Esophagus muscularis mucosa (tissue), 4 donors: ENCODE results near the gene TMEM135. TPM values are rescaled to one million over a fixed set of nuclear protein-coding genes. Genes with fewer than 3 reads are reported as not detected.
A peak's percentile ranks its signal among the peaks of the same experiment; 100 is the strongest.

Experiments
- DNase-seq: peaks from one replicate; pipeline ENCODE4 v3.0.0-alpha.2; 2017; ENCODE audit errors: extremely low spot score
- H3K27ac ChIP-seq, 4 donors: fragments of 200-600 bp; sonication (generic); replicated peaks in 1 of 4; 1 replicate in 3 of 4; 2 replicates in 1 of 4; pipeline ENCODE4 v1.5.1; 2016 to 2019; ENCODE audit warnings: mild to moderate bottlenecking in 1 of 4
- H3K27me3 ChIP-seq, 4 donors: fragments of 200-600 bp; sonication (generic); one replicate each; pipeline versions ENCODE4 v1.5.1 to v1.6.0; 2016 to 2019
- H3K36me3 ChIP-seq, 4 donors: fragments of 200-600 bp; sonication (generic); one replicate each; pipeline ENCODE4 v1.5.1; 2016 to 2019
- H3K4me1 ChIP-seq, 4 donors: fragments of 200-600 bp; sonication (generic); one replicate each; pipeline ENCODE4 v1.5.1; 2016 to 2019
- H3K4me3 ChIP-seq, 4 donors: fragments of 200-600 bp; sonication (generic); 1 replicate in 2 of 4; 2 replicates in 2 of 4; pipeline ENCODE4 v1.5.1; 2016 to 2019; ENCODE audit warnings: mild to moderate bottlenecking in 4 of 4, moderate library complexity in 1 of 4
- H3K9me3 ChIP-seq, 4 donors: fragments of 200-600 bp; sonication (generic); 1 replicate in 3 of 4; 2 replicates in 1 of 4; pipeline ENCODE4 v1.5.1; 2016 to 2019
- EP300 ChIP-seq: sonication (generic); formaldehyde crosslinking; IDR thresholded peaks from one replicate; pipeline ENCODE4 v1.6.1; 2017; ENCODE audit warnings: antibody characterized with exemption
- POLR2A ChIP-seq: fragments of 450-650 bp; IDR thresholded peaks from one replicate; pipeline ENCODE4 v1.6.1; 2017; ENCODE audit warnings: antibody characterized with exemption, moderate library complexity, mild to moderate bottlenecking, low read depth
- POLR2AphosphoS5 ChIP-seq, 2 donors: sonication (generic); formaldehyde crosslinking; IDR thresholded peaks; one replicate each; pipeline ENCODE4 v1.6.1; 2017; ENCODE audit warnings: antibody characterized with exemption in 2 of 2
- WGBS: methylation state at CpG from one replicate; pipeline ENCODE4 v1.1.5; 2018; 5-methylcytosine and 5-hydroxymethylcytosine counted together
- intact Hi-C: fragments of 100-400 bp; cut with DNase I; formaldehyde crosslinking; loops from one replicate; pipeline ENCODE4 v1.15.1; 2023
- total RNA-seq, 4 donors: library from RNA; depleted of rRNA; stranded (reverse); fragments of >200 nt; gene quantifications; one replicate each; pipeline versions ENCODE4 v1.1.0 to v1.2.1, GENCODE V29; 2016
- TF ChIP-seq, protein P1 (sequence below), 3 experiments: fragments of 200-600 bp in 2 of 3; fragments of 450-650 bp in 1 of 3; sonication (generic) in 2 of 3; IDR thresholded peaks; one replicate each; pipeline ENCODE4 v1.5.1; 2017 to 2019; ENCODE audit warnings: antibody characterized with exemption in 3 of 3, mild to moderate bottlenecking in 2 of 3, moderate library complexity in 1 of 3

The TMEM135 gene
- total RNA-seq, 4 donors from 2014 or later = 11.6 to 19.5 (median 14.9) TPM

DNA sequence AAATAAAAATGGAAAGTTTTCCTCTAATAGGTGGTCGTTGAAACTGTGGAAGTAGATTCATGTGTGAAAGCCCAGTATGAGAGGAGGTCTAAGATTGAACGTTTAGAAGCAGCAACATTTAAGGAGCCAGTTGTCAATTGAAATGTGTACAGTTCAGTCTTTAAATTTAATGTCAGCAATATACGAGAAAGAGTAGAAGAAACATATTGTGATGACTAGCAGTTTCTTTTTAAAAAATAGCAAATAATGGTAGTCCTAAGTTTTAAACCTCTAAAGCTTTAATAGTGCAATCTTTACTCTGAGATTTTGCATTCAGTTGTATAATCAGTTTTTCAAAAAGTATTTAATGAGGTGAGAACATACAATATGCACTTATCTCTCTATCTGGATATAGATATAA, 44.9 kb downstream of the TMEM135 start:
- Histone ChIP-seq H3K27ac (no peak overlapping the region), H3K36me3 (peaks cover 0 to 3% (median under 1%) of the 10 kb centered on the region in 4 donors), H3K27me3 (no peaks in the 10 kb centered on the region), H3K4me3 (no peak overlapping the region), H3K4me1 (no peaks in the 10 kb centered on the region), H3K9me3 (no peaks in the 10 kb centered on the region)
- no peak for DNase-seq
- WGBS = 62% methylated on average over 3 of the region's 3 CpGs
- TF ChIP-seq EP300 (no peak), POLR2AphosphoS5 (IDR thresholded peaks at IDR 0.05) (no peak), POLR2A (no peak)
- TF ChIP-seq, protein P1, sequence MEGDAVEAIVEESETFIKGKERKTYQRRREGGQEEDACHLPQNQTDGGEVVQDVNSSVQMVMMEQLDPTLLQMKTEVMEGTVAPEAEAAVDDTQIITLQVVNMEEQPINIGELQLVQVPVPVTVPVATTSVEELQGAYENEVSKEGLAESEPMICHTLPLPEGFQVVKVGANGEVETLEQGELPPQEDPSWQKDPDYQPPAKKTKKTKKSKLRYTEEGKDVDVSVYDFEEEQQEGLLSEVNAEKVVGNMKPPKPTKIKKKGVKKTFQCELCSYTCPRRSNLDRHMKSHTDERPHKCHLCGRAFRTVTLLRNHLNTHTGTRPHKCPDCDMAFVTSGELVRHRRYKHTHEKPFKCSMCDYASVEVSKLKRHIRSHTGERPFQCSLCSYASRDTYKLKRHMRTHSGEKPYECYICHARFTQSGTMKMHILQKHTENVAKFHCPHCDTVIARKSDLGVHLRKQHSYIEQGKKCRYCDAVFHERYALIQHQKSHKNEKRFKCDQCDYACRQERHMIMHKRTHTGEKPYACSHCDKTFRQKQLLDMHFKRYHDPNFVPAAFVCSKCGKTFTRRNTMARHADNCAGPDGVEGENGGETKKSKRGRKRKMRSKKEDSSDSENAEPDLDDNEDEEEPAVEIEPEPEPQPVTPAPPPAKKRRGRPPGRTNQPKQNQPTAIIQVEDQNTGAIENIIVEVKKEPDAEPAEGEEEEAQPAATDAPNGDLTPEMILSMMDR (IDR thresholded peaks at IDR 0.05) = no peak
- intact Hi-C loops = no loop called here

DNA sequence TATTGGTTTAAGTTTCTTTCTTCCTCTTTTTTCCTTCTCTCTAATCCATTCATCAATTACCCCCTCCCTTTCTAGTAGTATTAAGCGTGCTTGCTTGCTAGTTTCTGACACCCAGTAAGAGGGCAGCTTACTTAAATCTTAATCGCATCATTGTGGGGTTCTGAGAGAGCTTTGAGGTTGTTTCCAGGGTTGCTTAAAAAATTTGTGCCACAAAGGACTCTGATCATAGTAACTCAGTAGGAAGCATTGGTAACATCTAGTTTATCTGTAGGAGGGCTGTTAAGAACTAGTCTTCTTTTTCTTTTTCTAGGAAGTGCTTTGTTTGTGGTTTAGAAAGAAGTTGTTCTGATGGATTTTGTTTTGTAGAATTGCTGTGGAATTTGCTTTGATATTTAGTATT, 45.3 kb downstream of the TMEM135 start:
- WGBS = 85% methylated on average over 2 of the region's 2 CpGs

DNA sequence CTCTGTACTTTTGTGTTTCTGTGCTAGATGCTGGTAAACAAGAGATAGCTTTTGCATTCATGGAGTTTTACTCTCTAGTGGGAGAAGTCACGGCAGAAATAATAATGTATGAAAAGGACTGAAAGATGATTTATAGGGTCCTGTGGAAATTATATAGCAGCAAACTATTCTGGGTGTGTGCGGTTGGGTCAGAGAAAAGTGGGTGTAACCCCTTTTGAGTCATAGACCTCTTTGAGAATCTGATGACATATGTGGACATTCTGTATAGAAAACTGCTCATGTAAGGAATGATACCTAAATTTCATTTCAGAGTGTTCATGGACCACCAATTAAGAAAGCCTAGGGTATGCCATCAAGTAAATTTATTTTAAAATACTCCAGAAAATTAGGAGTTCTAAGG, 54.4 kb downstream of the TMEM135 start:
- TF ChIP-seq POLR2A (no peak), EP300 (no peak), POLR2AphosphoS5 (IDR thresholded peaks at IDR 0.05) (no peak)
- TF ChIP-seq, protein P1 (IDR thresholded peaks at IDR 0.05) = no peak
- Histone ChIP-seq H3K36me3 (peaks cover 0 to 24% (median 13%) of the 10 kb centered on the region in 4 donors), H3K9me3 (peaks cover 0 to 15% (median 12%) of the 10 kb centered on the region in 4 donors), H3K4me3 (no peak overlapping the region), H3K4me1 (no peaks in the 10 kb centered on the region), H3K27ac (no peak overlapping the region), H3K27me3 (no peaks in the 10 kb centered on the region)
- 97% methylated on average over 2 of the region's 2 CpGs for WGBS
- no peak for DNase-seq
- intact Hi-C loops = no loop called here

More for the DNA sequence above, 45.3 kb downstream of the TMEM135 start:
- intact Hi-C loops = no loop called here
- Histone ChIP-seq H3K4me1 (no peaks in the 10 kb centered on the region), H3K4me3 (no peak overlapping the region), H3K27me3 (no peaks in the 10 kb centered on the region), H3K36me3 (peaks cover 0 to 1% (median 0%) of the 10 kb centered on the region in 4 donors), H3K27ac (no peak overlapping the region), H3K9me3 (no peaks in the 10 kb centered on the region)
- TF ChIP-seq EP300 (no peak), POLR2AphosphoS5 (IDR thresholded peaks at IDR 0.05) (no peak), POLR2A (no peak)
- TF ChIP-seq, protein P1 (IDR thresholded peaks at IDR 0.05) = no peak
- no peak for DNase-seq

DNA sequence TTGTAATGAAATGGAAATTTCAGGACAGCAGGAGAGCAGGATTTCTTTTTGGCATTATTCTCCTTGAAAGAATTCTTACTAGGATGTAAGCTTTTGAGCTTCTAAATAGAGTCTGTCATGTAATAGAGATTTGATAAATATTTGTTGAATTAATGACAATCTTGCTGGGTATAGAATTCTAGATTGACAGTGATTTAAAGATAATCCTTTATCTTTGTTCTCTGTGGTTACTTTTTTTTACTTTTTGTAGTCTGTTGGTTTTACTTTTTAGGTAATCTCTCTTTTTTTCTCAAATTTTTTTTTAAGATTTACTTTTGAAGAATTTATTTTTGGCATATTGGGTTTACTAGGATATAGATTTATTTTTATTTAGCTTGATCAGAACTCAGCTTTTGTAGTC, 54.8 kb downstream of the TMEM135 start:
- TF ChIP-seq POLR2A = no peak
- TF ChIP-seq, protein P1 (IDR thresholded peaks at IDR 0.05) = no peak
- no peak for TF ChIP-seq POLR2AphosphoS5 (IDR thresholded peaks at IDR 0.05)
- TF ChIP-seq EP300 = no peak
- no peak for DNase-seq
- H3K4me3 ChIP-seq = no peak overlapping the region
- peaks cover 0 to 25% (median 13%) of the 10 kb centered on the region in 4 donors for H3K36me3 ChIP-seq
- no peaks in the 10 kb centered on the region for H3K27me3 ChIP-seq
- no peak overlapping the region for H3K27ac ChIP-seq
- peaks cover 0 to 15% (median 12%) of the 10 kb centered on the region in 4 donors for H3K9me3 ChIP-seq
- no peaks in the 10 kb centered on the region for H3K4me1 ChIP-seq
- intact Hi-C loops = no loop called here

- TF ChIP-seq POLR2A (no peak), POLR2AphosphoS5 (IDR thresholded peaks at IDR 0.05) (no peak), EP300 (no peak)
- TF ChIP-seq, protein P1 (IDR thresholded peaks at IDR 0.05) = peak; percentile 33 to 66 (median 38)
- H3K9me3 ChIP-seq = peaks cover 0 to 10% (median 8%) of the 10 kb centered on the region in 4 donors
- no peaks in the 10 kb centered on the region for H3K27me3 ChIP-seq
- WGBS = 75% methylated on average over 3 of the region's 3 CpGs
- no peak overlapping the region for H3K27ac ChIP-seq
- H3K36me3 ChIP-seq = peaks cover 0 to 25% (median 9%) of the 10 kb centered on the region in 4 donors
- no peak overlapping the region for H3K4me3 ChIP-seq
- H3K4me1 ChIP-seq = no peaks in the 10 kb centered on the region
- DNase-seq = no peak
- intact Hi-C loops = no loop called here
These were observed 59.8 kb downstream of the TMEM135 start for GRCh38 chr11:87097582-87097981.
